Mesothelial cell of epicardium (in vitro differentiated cells): ENCODE measurements around the gene PITX2. TPM values are rescaled to one million over a fixed set of nuclear protein-coding genes. Genes with fewer than 3 reads are reported as not detected.

ENCODE experiments used
- DNase-seq, 2 experiments: peaks; one replicate each; pipeline ENCODE4 v3.0.0; 2021; ENCODE audit warnings: low spot score in 2 of 2; ENCODE audit not compliant: unreplicated experiment in 2 of 2
- H3K27ac Mint-ChIP-seq: 2 replicates; pipeline ENCODE4 v1.8.0; 2021; ENCODE audit warnings: mixed read lengths
- H3K27me3 Mint-ChIP-seq: 2 replicates; pipeline ENCODE4 v1.8.0; 2021; ENCODE audit warnings: low read depth, mixed read lengths
- H3K36me3 Mint-ChIP-seq: 2 replicates; pipeline ENCODE4 v1.8.0; 2021; ENCODE audit warnings: mixed read lengths
- H3K4me1 Mint-ChIP-seq: 2 replicates; pipeline ENCODE4 v1.8.0; 2021; ENCODE audit warnings: mixed read lengths
- H3K4me3 Mint-ChIP-seq: 2 replicates; pipeline ENCODE4 v1.8.0; 2021; ENCODE audit warnings: mild to moderate bottlenecking, moderate library complexity, mixed read lengths
- H3K9me3 Mint-ChIP-seq: 2 replicates; pipeline ENCODE4 v1.8.0; 2021; ENCODE audit warnings: mixed read lengths
- total RNA-seq: library from RNA; stranded (reverse); gene quantifications from 3 replicates; pipeline ENCODE4 v1.2.1, GENCODE V29; 2021
- TF ChIP-seq, protein P1 (sequence below): fragments of 200-600 bp; sonication (generic); IDR thresholded peaks from one replicate; pipeline ENCODE4 v1.5.0; 2021; ENCODE audit warnings: antibody characterized with exemption; ENCODE audit not compliant: unreplicated experiment

The PITX2 gene
- total RNA-seq, 1 donor from 2014 or later = 95.5 TPM

DNA sequence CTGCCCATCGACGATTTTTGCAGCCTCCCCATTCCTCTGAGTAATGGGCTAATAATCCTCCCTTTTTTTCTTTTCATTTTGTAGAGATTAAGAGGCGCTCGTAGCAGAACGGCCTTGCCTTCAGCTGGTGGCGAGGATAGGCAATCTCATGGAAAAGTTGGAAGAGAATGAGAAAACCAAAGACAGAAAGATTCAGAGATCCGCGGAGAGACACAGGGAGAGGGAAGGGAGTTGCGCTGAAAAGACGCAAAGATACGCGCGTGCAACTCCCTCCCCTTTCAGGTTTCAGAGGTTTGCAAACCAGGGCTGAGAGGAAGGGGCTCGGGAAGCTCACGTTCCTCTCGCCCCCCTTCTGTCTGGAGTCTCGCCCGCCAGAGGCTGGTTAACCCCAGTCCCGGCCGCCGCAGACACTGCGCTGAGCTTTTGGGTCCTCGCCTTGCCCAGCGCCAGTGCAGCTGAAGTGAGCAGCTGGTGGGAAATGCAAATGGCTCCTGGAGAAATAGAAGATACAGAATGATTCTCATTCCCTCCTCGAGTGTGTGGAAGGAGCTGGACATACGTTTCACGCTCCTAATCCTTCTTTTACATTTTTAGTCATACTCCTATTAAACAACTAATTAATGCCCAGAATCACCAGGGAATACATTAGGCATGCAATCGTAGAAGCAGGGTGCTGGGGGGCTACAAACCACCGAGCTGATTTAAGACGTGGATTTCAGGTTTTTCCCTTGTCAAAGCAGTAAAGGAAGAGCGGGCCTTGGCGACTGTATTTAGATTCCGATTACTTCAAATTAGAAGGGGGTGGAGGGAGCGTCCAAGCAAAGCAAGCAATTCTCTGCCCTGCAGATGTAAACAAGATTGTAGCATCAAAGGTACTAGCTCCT is 16.6 kb upstream of the PITX2 start:
- H3K9me3 Mint-ChIP-seq = no peaks in the 10 kb centered on the region
- no peak for DNase-seq
- peak overlapping the region; percentile 94 for H3K4me3 Mint-ChIP-seq
- peaks cover 73% of the 10 kb centered on the region for H3K27me3 Mint-ChIP-seq
- peaks cover 2% of the 10 kb centered on the region for H3K36me3 Mint-ChIP-seq
- TF ChIP-seq, protein P1, sequence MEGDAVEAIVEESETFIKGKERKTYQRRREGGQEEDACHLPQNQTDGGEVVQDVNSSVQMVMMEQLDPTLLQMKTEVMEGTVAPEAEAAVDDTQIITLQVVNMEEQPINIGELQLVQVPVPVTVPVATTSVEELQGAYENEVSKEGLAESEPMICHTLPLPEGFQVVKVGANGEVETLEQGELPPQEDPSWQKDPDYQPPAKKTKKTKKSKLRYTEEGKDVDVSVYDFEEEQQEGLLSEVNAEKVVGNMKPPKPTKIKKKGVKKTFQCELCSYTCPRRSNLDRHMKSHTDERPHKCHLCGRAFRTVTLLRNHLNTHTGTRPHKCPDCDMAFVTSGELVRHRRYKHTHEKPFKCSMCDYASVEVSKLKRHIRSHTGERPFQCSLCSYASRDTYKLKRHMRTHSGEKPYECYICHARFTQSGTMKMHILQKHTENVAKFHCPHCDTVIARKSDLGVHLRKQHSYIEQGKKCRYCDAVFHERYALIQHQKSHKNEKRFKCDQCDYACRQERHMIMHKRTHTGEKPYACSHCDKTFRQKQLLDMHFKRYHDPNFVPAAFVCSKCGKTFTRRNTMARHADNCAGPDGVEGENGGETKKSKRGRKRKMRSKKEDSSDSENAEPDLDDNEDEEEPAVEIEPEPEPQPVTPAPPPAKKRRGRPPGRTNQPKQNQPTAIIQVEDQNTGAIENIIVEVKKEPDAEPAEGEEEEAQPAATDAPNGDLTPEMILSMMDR = no peak
- peaks cover 60% of the 10 kb centered on the region for H3K4me1 Mint-ChIP-seq
- H3K27ac Mint-ChIP-seq = peak overlapping the region; percentile 99

- Mint-ChIP-seq H3K4me1 (peaks cover 68% of the 10 kb centered on the region), H3K36me3 (peaks cover 7% of the 10 kb centered on the region), H3K27me3 (peaks cover 79% of the 10 kb centered on the region), H3K27ac (peak overlapping the region; percentile 99), H3K4me3 (peak overlapping the region; percentile 94), H3K9me3 (no peaks in the 10 kb centered on the region)
- no peak for DNase-seq
- TF ChIP-seq, protein P1 = no peak
Measured at GRCh38 chr4:110638089-110638746, 15.3 kb upstream of the PITX2 start.

DNA sequence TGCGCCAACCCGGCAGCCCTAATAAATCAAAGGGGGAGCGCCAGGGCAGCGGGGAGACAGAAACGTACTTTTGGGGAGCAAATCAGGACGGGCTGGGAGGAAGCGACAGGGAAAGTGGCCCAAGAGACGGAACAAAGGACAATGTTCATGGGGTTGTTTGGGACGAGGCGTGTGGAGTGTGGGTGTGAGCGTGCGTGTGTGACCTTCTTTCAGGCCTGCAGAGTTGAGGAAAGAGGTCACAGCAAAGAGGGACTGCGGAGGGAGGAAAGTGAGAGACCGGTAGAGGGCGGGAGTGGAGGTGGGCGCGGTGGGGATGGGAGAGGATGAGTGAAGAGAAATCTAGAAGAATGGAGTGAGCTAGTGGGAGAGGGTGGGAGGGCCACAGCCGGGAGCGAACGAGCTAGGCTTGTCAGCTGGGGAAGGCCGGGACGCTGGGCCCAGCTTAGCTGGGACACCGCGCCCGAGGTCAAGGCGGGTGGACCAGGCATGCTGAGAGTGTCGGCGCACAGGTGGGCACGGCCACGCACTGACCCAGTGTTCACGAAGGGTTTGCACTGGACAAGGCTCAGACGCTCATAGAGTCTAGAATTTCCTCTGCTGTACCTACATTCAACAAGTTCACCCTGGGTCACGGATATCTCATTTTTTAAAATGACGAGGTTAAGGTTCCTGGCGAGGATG is 14.7 kb upstream of the PITX2 start:
- TF ChIP-seq, protein P1 = peak; percentile 11
- Mint-ChIP-seq H3K4me1 (peaks cover 73% of the 10 kb centered on the region), H3K27me3 (peaks cover 80% of the 10 kb centered on the region), H3K9me3 (no peaks in the 10 kb centered on the region), H3K4me3 (peak overlapping the region; percentile 94), H3K36me3 (peaks cover 8% of the 10 kb centered on the region), H3K27ac (peak overlapping the region; percentile 99)
- peak in 1 of 2 experiments; percentile 60 for DNase-seq

- peak overlapping the region; percentile 99 for H3K27ac Mint-ChIP-seq
- H3K9me3 Mint-ChIP-seq = no peaks in the 10 kb centered on the region
- TF ChIP-seq, protein P1 = no peak
- H3K27me3 Mint-ChIP-seq = peaks cover 77% of the 10 kb centered on the region
- peaks cover 9% of the 10 kb centered on the region for H3K36me3 Mint-ChIP-seq
- peaks cover 75% of the 10 kb centered on the region for H3K4me1 Mint-ChIP-seq
- DNase-seq = peak; percentile 67 to 80
- H3K4me3 Mint-ChIP-seq = peak overlapping the region; percentile 94
Measured at GRCh38 chr4:110636680-110637407, 14.0 kb upstream of the PITX2 start.

DNA sequence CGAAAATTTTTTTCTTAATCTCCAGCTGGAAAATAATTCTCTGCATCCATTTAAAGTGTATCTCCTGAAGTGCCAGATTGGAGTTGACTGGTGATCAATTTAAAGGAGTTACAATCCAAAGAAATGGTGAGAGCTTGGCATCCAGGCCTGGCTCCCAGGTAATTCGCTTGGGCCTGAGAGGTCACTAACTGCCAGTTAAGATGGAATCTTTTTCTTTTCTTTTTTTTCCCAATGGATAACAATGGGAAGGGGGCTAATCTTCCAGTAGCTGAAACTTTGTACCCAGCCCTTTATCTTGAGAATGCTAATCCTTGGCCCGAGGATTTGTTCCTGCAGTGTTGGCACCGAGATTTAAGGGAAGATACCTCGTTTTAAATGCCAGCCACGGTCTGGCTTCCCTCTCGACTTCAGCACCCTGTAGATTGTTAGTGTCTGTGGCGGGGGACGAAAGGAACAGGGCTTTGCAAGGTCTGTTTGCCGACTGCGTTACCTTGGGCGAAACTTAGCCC is 13.3 kb upstream of the PITX2 start:
- H3K9me3 Mint-ChIP-seq = no peaks in the 10 kb centered on the region
- H3K4me3 Mint-ChIP-seq = peak overlapping the region; percentile 94
- H3K36me3 Mint-ChIP-seq = peaks cover 9% of the 10 kb centered on the region
- H3K27ac Mint-ChIP-seq = peak overlapping the region; percentile 99
- H3K27me3 Mint-ChIP-seq = peaks cover 73% of the 10 kb centered on the region
- TF ChIP-seq, protein P1 = no peak
- DNase-seq = no peak
- H3K4me1 Mint-ChIP-seq = peaks cover 74% of the 10 kb centered on the region
